HEK293T (cell line): ENCODE data around the gene APOL5.

ENCODE experiments used
- ARNT ChIP-seq: fragments of 450-650 bp; IDR thresholded peaks from 2 replicates; pipeline ENCODE4 v1.6.1; 2017; ENCODE audit warnings: mild to moderate bottlenecking
- ELF4 ChIP-seq: fragments of 450-650 bp; IDR thresholded peaks from 2 replicates; pipeline ENCODE4 v1.6.1; 2017; ENCODE audit warnings: antibody characterized with exemption
- FOXM1 ChIP-seq: fragments of 450-650 bp; IDR thresholded peaks from 2 replicates; pipeline ENCODE4 v1.6.1; 2017; ENCODE audit warnings: mild to moderate bottlenecking, borderline replicate concordance
- HDGF ChIP-seq: fragments of 450-650 bp; IDR thresholded peaks from 2 replicates; pipeline ENCODE4 v1.6.1; 2017; ENCODE audit warnings: antibody characterized with exemption, borderline replicate concordance
- L3MBTL2 ChIP-seq: fragments of 450-650 bp; conservative IDR thresholded peaks from 2 replicates; pipeline ENCODE4 v1.6.1; 2016; ENCODE audit warnings: mild to moderate bottlenecking

GRCh38 chr22:35739076-35739930 is 21.6 kb downstream of the APOL5 start:
- TF ChIP-seq FOXM1 (no peak), ARNT (no peak), HDGF (no peak), L3MBTL2 (no peak), ELF4 (no peak)
